K562 (cell line): ENCODE data around the gene IL37. TPM values are rescaled to one million over a fixed set of nuclear protein-coding genes. Genes with fewer than 3 reads are reported as not detected.

Experiments used
- ADNP ChIP-seq: fragments of 200-800 bp; sonication (Bioruptor generic); IDR thresholded peaks from 2 replicates; pipeline ENCODE4 v1.6.1; 2016; ENCODE audit warnings: missing genetic modification characterization, missing compliant biosample characterization
- ARNT ChIP-seq, 2 experiments: fragments of 450-650 bp; IDR thresholded peaks; 2 replicates each; pipeline ENCODE4 v1.6.1; 2016; ENCODE audit warnings: mild to moderate bottlenecking in 1 of 2
- CCNT2 ChIP-seq: IDR thresholded peaks from 2 replicates; pipeline ENCODE4 v1.6.1; 2011; ENCODE audit warnings: borderline replicate concordance, low read depth, mild to moderate bottlenecking, moderate library complexity, mixed read lengths, low read length; ENCODE audit not compliant: insufficient read length; ENCODE audit errors: extremely low read depth
- DMBX1 ChIP-seq: fragments of 250-450 bp; sonication (Bioruptor Pico); IDR thresholded peaks from 2 replicates; pipeline ENCODE4 v1.8.0; 2022; ENCODE audit warnings: inconsistent platforms, mild to moderate bottlenecking, moderate library complexity, borderline replicate concordance
- ETV5 ChIP-seq: sonication (generic); formaldehyde crosslinking; IDR thresholded peaks from 2 replicates; pipeline ENCODE4 v1.4.0; 2020; ENCODE audit warnings: low read depth, mild to moderate bottlenecking, missing genetic modification reagents
- HBP1 ChIP-seq: fragments of 450-650 bp; formaldehyde crosslinking; IDR thresholded peaks from 2 replicates; pipeline ENCODE4 v1.4.0; 2022; ENCODE audit warnings: missing genetic modification characterization
- POLR2AphosphoS5 ChIP-seq: IDR thresholded peaks from 2 replicates; pipeline ENCODE4 v1.6.1; 2011; ENCODE audit warnings: mild to moderate bottlenecking, low read depth, low read length, moderate library complexity; ENCODE audit not compliant: control insufficient read depth, insufficient read depth
- PRDM10 ChIP-seq: fragments of 450-650 bp; IDR thresholded peaks from 2 replicates; pipeline ENCODE4 v1.6.1; 2018; ENCODE audit not compliant: partially characterized antibody
- PYGO2 ChIP-seq: fragments of 450-650 bp; IDR thresholded peaks from 2 replicates; pipeline ENCODE4 v1.6.1; 2016; ENCODE audit warnings: mild to moderate bottlenecking, missing genetic modification characterization, moderate library complexity, missing compliant biosample characterization
- SFPQ ChIP-seq: fragments of 200-400 bp; formaldehyde crosslinking; IDR thresholded peaks from 2 replicates; pipeline ENCODE4 v1.6.1; 2017; ENCODE audit warnings: mild to moderate bottlenecking, low read depth, low read length, moderate library complexity
- TCF7 ChIP-seq: sonication (generic); IDR thresholded peaks from 2 replicates; pipeline ENCODE4 v1.6.1; 2016; ENCODE audit warnings: antibody characterized with exemption, borderline replicate concordance
- TGIF2 ChIP-seq: sonication (generic); formaldehyde crosslinking; IDR thresholded peaks from 2 replicates; pipeline ENCODE4 v1.8.1; 2022; ENCODE audit warnings: mild to moderate bottlenecking, missing genetic modification reagents, moderate library complexity
- YY1 ChIP-seq, 3 experiments: IDR thresholded peaks; 2 replicates each; pipeline ENCODE4 v1.6.1; 2011; ENCODE audit warnings: low read length in 2 of 3, mild to moderate bottlenecking in 2 of 3, moderate library complexity in 2 of 3, borderline replicate concordance in 1 of 3, control low read depth in 1 of 3, low read depth in 1 of 3; ENCODE audit not compliant: insufficient read depth in 3 of 3, insufficient replicate concordance in 2 of 3, control insufficient read depth in 1 of 3, insufficient read length in 1 of 3; ENCODE audit errors: extremely low read depth in 1 of 3
- ZNF282 ChIP-seq: sonication (generic); formaldehyde crosslinking; IDR thresholded peaks from 2 replicates; pipeline ENCODE4 v1.8.1; 2023; ENCODE audit warnings: missing genetic modification reagents
- ZNF518B ChIP-seq: fragments of 250-450 bp; sonication (Bioruptor Pico); IDR thresholded peaks from 2 replicates; pipeline ENCODE4 v1.5.0; 2021; ENCODE audit warnings: mild to moderate bottlenecking, moderate library complexity
- polyA plus RNA-seq, 8 experiments: library from polyadenylated mRNA; depleted of rRNA in 4 of 8; stranded (reverse) in 5 of 8; unstranded in 3 of 8; fragments of >200 nt; fragmentation: Nextera tagmentation in 2 of 8; fragmentation: Illumina TruSeq in 1 of 8; extraction: Ambion mirVana in 2 of 8; extraction: Trizol in 1 of 8; gene quantifications; 2 replicates each; pipeline versions ENCODE4 v1.2.1 to v1.2.3, GENCODE V29; 2011 to 2014; ENCODE audit warnings: inconsistent platforms in 1 of 8, missing spikeins in 1 of 8
- total RNA-seq, 7 experiments: library from RNA; depleted of rRNA in 6 of 7; stranded (reverse); fragments of >200 nt in 6 of 7; fragmentation: Illumina TruSeq in 2 of 7; extraction: Trizol in 2 of 7; gene quantifications; 2 replicates each; pipeline versions ENCODE4 v1.2.1 to v1.2.3, GENCODE V29; 2011 to 2021; ENCODE audit warnings: low replicate concordance in 1 of 7

Gene IL37
- total and polyA plus RNA-seq, 9 of the 15 experiments (the other 6 are each of a cell fraction or from before 2014, with no cell fraction given): not detected

GRCh38 chr2:112936927-112937232, 25.9 kb downstream of the IL37 start (continued):
- TF ChIP-seq PRDM10: no peak
- no peak for TF ChIP-seq PYGO2 (tag)
- TF ChIP-seq ZNF518B (CRISPR knock-in tag): no peak
- TF ChIP-seq ETV5 (CRISPR knock-in tag): 0 out of 2 replicates have a peak, but pooled peaks have one; percentile 2
- TF ChIP-seq TCF7: no peak
- TF ChIP-seq ADNP (tag): 0 out of 2 replicates have a peak, but pooled peaks have one; percentile 1
- TF ChIP-seq ZNF282 (CRISPR knock-in tag): no peak
- 0 out of 2 replicates have a peak, but pooled peaks have one; percentile 35 for TF ChIP-seq POLR2AphosphoS5
- TF ChIP-seq ARNT (IDR thresholded peaks at IDR 0.05): no peak
- no peak for TF ChIP-seq SFPQ
- no peak for TF ChIP-seq CCNT2
- TF ChIP-seq HBP1: 0 out of 2 replicates have a peak, but pooled peaks have one; percentile 11
- no peak for TF ChIP-seq YY1 (IDR thresholded peaks at IDR 0.05; ENCODE audit: borderline replicate concordance in 1 of 3, control insufficient read depth in 1 of 3, extremely low read depth in 1 of 3, insufficient read depth in 3 of 3, insufficient read length in 1 of 3, insufficient replicate concordance in 2 of 3, low read depth in 1 of 3, low read length in 2 of 3)
- no peak for TF ChIP-seq DMBX1 (CRISPR knock-in tag)
- TF ChIP-seq TGIF2 (CRISPR knock-in tag): no peak
